ENCODE results near the gene GPRIN1. TPM values are rescaled to one million over a fixed set of nuclear protein-coding genes. Genes with fewer than 3 reads are reported as not detected.

GPRIN1 gene
- total RNA-seq, 1 donor from 2014 or later, result 101 TPM

GRCh38 chr5:176644294-176644693 lies 34.3 kb upstream of the GPRIN1 start:
- DNase-seq (ENCODE audit: low spot score in 2 of 2), result no peak
- no peak for FAIRE-seq

GRCh38 chr5:176643491-176644219 lies 33.7 kb upstream of the GPRIN1 start:
- no peak for FAIRE-seq
- DNase-seq (ENCODE audit: low spot score in 2 of 2), result no peak

- DNase-seq (ENCODE audit: low spot score in 2 of 2) (no peak), FAIRE-seq (no peak)
Measured at GRCh38 chr5:176642675-176643490, 32.9 kb upstream of the GPRIN1 start.

GRCh38 chr5:176640616-176641015 lies 30.7 kb upstream of the GPRIN1 start:
- no peak for DNase-seq (ENCODE audit: low spot score in 2 of 2)
- FAIRE-seq, result no peak

GRCh38 chr5:176639981-176640380 lies 30.0 kb upstream of the GPRIN1 start:
- FAIRE-seq (no peak), DNase-seq (ENCODE audit: low spot score in 2 of 2) (peak in 1 of 2 donors; percentile 61)

- FAIRE-seq (no peak), DNase-seq (ENCODE audit: low spot score in 2 of 2) (no peak)
Measured at GRCh38 chr5:176639208-176639607, 29.3 kb upstream of the GPRIN1 start.

- FAIRE-seq (no peak), DNase-seq (ENCODE audit: low spot score in 2 of 2) (no peak)
Measured at GRCh38 chr5:176638437-176638836, 28.5 kb upstream of the GPRIN1 start.

- DNase-seq (ENCODE audit: low spot score in 2 of 2) (no peak), FAIRE-seq (no peak)
Measured at GRCh38 chr5:176637556-176637955, 27.6 kb upstream of the GPRIN1 start.

- no peak for FAIRE-seq
- no peak for DNase-seq (ENCODE audit: low spot score in 2 of 2)
Measured at GRCh38 chr5:176636426-176636825, 26.5 kb upstream of the GPRIN1 start.

GRCh38 chr5:176633598-176633997 lies 23.6 kb upstream of the GPRIN1 start:
- DNase-seq (ENCODE audit: low spot score in 2 of 2) (no peak), FAIRE-seq (no peak)

- FAIRE-seq (no peak), DNase-seq (ENCODE audit: low spot score in 2 of 2) (no peak)
Measured at GRCh38 chr5:176632745-176633144, 22.8 kb upstream of the GPRIN1 start.

GRCh38 chr5:176631383-176632200 lies 21.6 kb upstream of the GPRIN1 start:
- no peak for DNase-seq (ENCODE audit: low spot score in 2 of 2)
- FAIRE-seq, result no peak

- FAIRE-seq (no peak), DNase-seq (ENCODE audit: low spot score in 2 of 2) (no peak)
Measured at GRCh38 chr5:176630681-176631222, 20.8 kb upstream of the GPRIN1 start.

GRCh38 chr5:176629853-176630680 lies 20.1 kb upstream of the GPRIN1 start, which contains the start of the genes EIF4E1B and SNCB:
Gene EIF4E1B, plus strand, starts transcription at chr5:176630675. Its CDS starts 12,113 bp downstream, at chr5:176642788.
Gene SNCB, minus strand, starts transcription at chr5:176630534. Its CDS starts 880 bp downstream, at chr5:176629654.
- peak; percentile 57 to 73 for DNase-seq (ENCODE audit: low spot score in 2 of 2)
- no peak for FAIRE-seq

GRCh38 chr5:176629317-176629852 lies 19.4 kb upstream of the GPRIN1 start:
- DNase-seq (ENCODE audit: low spot score in 2 of 2) (no peak), FAIRE-seq (no peak)

GRCh38 chr5:176628406-176629228 lies 18.7 kb upstream of the GPRIN1 start:
- DNase-seq (ENCODE audit: low spot score in 2 of 2), result no peak
- FAIRE-seq, result no peak

- DNase-seq (ENCODE audit: low spot score in 2 of 2) (no peak), FAIRE-seq (no peak)
Measured at GRCh38 chr5:176627582-176627981, 17.6 kb upstream of the GPRIN1 start.

GRCh38 chr5:176626876-176627236 lies 16.9 kb upstream of the GPRIN1 start:
- DNase-seq (ENCODE audit: low spot score in 2 of 2) (no peak), FAIRE-seq (no peak)

All from frontal cortex (tissue), 4 donors.